ENCODE data around the gene GPR65. TPM values are rescaled to one million over a fixed set of nuclear protein-coding genes. Genes with fewer than 3 reads are reported as not detected.
A peak's percentile ranks its signal among the peaks of the same experiment; 100 is the strongest.

Gene GPR65
- total RNA-seq, 1 donor from 2014 or later: not detected

- Mint-ChIP-seq H3K27me3 (ENCODE audit: unreplicated experiment) (peaks cover 10% of the 10 kb centered on the region), H3K4me1 (ENCODE audit: low read depth, unreplicated experiment) (peaks cover 7% of the 10 kb centered on the region), H3K27ac (ENCODE audit: unreplicated experiment) (no peak overlapping the region), H3K36me3 (ENCODE audit: unreplicated experiment) (no peaks in the 10 kb centered on the region), H3K9me3 (ENCODE audit: unreplicated experiment) (peaks cover 4% of the 10 kb centered on the region), H3K4me3 (ENCODE audit: unreplicated experiment) (no peak overlapping the region)
- TF ChIP-seq CTCF (IDR thresholded peaks at IDR 0.05; ENCODE audit: partially characterized antibody, unreplicated experiment): no peak
- DNase-seq: no peak
Observed at GRCh38 chr14:87989956-87990299, 15.0 kb upstream of the GPR65 start.

GRCh38 chr14:87990682-87991081 is 14.3 kb upstream of the GPR65 start:
- peaks cover 4% of the 10 kb centered on the region for H3K9me3 Mint-ChIP-seq (ENCODE audit: unreplicated experiment)
- H3K36me3 Mint-ChIP-seq (ENCODE audit: unreplicated experiment): no peaks in the 10 kb centered on the region
- H3K4me1 Mint-ChIP-seq (ENCODE audit: low read depth, unreplicated experiment): peaks cover 7% of the 10 kb centered on the region
- DNase-seq: no peak
- H3K27ac Mint-ChIP-seq (ENCODE audit: unreplicated experiment): no peak overlapping the region
- no peak for TF ChIP-seq CTCF (IDR thresholded peaks at IDR 0.05; ENCODE audit: partially characterized antibody, unreplicated experiment)
- H3K27me3 Mint-ChIP-seq (ENCODE audit: unreplicated experiment): peaks cover 10% of the 10 kb centered on the region
- H3K4me3 Mint-ChIP-seq (ENCODE audit: unreplicated experiment): no peak overlapping the region

GRCh38 chr14:87992346-87992717 is 12.6 kb upstream of the GPR65 start:
- Mint-ChIP-seq H3K36me3 (ENCODE audit: unreplicated experiment) (no peaks in the 10 kb centered on the region), H3K27me3 (ENCODE audit: unreplicated experiment) (peaks cover 10% of the 10 kb centered on the region), H3K27ac (ENCODE audit: unreplicated experiment) (peak overlapping the region; percentile 86), H3K4me1 (ENCODE audit: low read depth, unreplicated experiment) (peaks cover 7% of the 10 kb centered on the region), H3K9me3 (ENCODE audit: unreplicated experiment) (peaks cover 4% of the 10 kb centered on the region), H3K4me3 (ENCODE audit: unreplicated experiment) (peak overlapping the region; percentile 96)
- no peak for TF ChIP-seq CTCF (IDR thresholded peaks at IDR 0.05; ENCODE audit: partially characterized antibody, unreplicated experiment)
- DNase-seq: peak; percentile 13

- no peaks in the 10 kb centered on the region for H3K36me3 Mint-ChIP-seq (ENCODE audit: unreplicated experiment)
- H3K4me3 Mint-ChIP-seq (ENCODE audit: unreplicated experiment): peak within 1 kb of the TSS; percentile 96
- peaks cover 7% of the 10 kb centered on the region for H3K4me1 Mint-ChIP-seq (ENCODE audit: low read depth, unreplicated experiment)
- DNase-seq: peak; percentile 97
- peak within 1 kb of the TSS; percentile 95 for H3K27ac Mint-ChIP-seq (ENCODE audit: unreplicated experiment)
- peaks cover 4% of the 10 kb centered on the region for H3K9me3 Mint-ChIP-seq (ENCODE audit: unreplicated experiment)
- TF ChIP-seq CTCF (IDR thresholded peaks at IDR 0.05; ENCODE audit: partially characterized antibody, unreplicated experiment): no peak
- H3K27me3 Mint-ChIP-seq (ENCODE audit: unreplicated experiment): peaks cover 10% of the 10 kb centered on the region
Observed at GRCh38 chr14:87992718-87993628, 12.0 kb upstream of the GPR65 start, which contains the start of gene GALC. Gene GALC, minus strand, starts transcription at chr14:87993182. Its CDS starts 18 bp downstream, at chr14:87993164.

GRCh38 chr14:87994974-87995373 is 10.0 kb upstream of the GPR65 start:
- Mint-ChIP-seq H3K9me3 (ENCODE audit: unreplicated experiment) (peaks cover 4% of the 10 kb centered on the region), H3K4me1 (ENCODE audit: low read depth, unreplicated experiment) (peaks cover 7% of the 10 kb centered on the region), H3K27ac (ENCODE audit: unreplicated experiment) (no peak overlapping the region), H3K36me3 (ENCODE audit: unreplicated experiment) (no peaks in the 10 kb centered on the region), H3K27me3 (ENCODE audit: unreplicated experiment) (peaks cover 10% of the 10 kb centered on the region), H3K4me3 (ENCODE audit: unreplicated experiment) (no peak overlapping the region)
- DNase-seq: no peak
- TF ChIP-seq CTCF (IDR thresholded peaks at IDR 0.05; ENCODE audit: partially characterized antibody, unreplicated experiment): no peak
